ENCODE data around the gene RGS19.

The RGS19 gene

GRCh38 chr20:64062596-64063388 is 16.5 kb downstream of the RGS19 start, which contains the start of gene TCEA2:
Gene TCEA2, plus strand, starts transcription at chr20:64063198. Its CDS starts 115 bp downstream, at chr20:64063313.
- DNase-seq, result peak; percentile 94

- no peak for DNase-seq
Measured at GRCh38 chr20:64062276-64062595, 17.1 kb downstream of the RGS19 start.

- DNase-seq, result no peak
Measured at GRCh38 chr20:64058536-64058935, 20.8 kb downstream of the RGS19 start.

- peak; percentile 81 for DNase-seq
Measured at GRCh38 chr20:64057628-64058498, 21.5 kb downstream of the RGS19 start.

- no peak for DNase-seq
Measured at GRCh38 chr20:64056889-64057627, 22.3 kb downstream of the RGS19 start.

GRCh38 chr20:64056639-64056888 is 22.8 kb downstream of the RGS19 start:
- DNase-seq, result no peak

GRCh38 chr20:64055893-64056638 is 23.3 kb downstream of the RGS19 start:
- no peak for DNase-seq

- no peak for DNase-seq
Measured at GRCh38 chr20:64055396-64055892, 23.9 kb downstream of the RGS19 start.

GRCh38 chr20:64053841-64054661 is 25.3 kb downstream of the RGS19 start:
- DNase-seq, result no peak

GRCh38 chr20:64052987-64053840 is 26.1 kb downstream of the RGS19 start:
- DNase-seq, result no peak

- no peak for DNase-seq
Measured at GRCh38 chr20:64052326-64052722, 27.0 kb downstream of the RGS19 start.

- no peak for DNase-seq
Measured at GRCh38 chr20:64051561-64052325, 27.6 kb downstream of the RGS19 start.

- no peak for DNase-seq
Measured at GRCh38 chr20:64051033-64051452, 28.3 kb downstream of the RGS19 start.

- DNase-seq, result no peak
Measured at GRCh38 chr20:64050261-64051032, 28.9 kb downstream of the RGS19 start.

GRCh38 chr20:64049878-64050260 is 29.4 kb downstream of the RGS19 start:
- no peak for DNase-seq

GRCh38 chr20:64049060-64049877 is 30.0 kb downstream of the RGS19 start, which contains the start of gene SOX18:
Gene SOX18, minus strand, starts transcription at chr20:64049639. Its CDS starts 123 bp downstream, at chr20:64049516.
- peak; percentile 30 for DNase-seq

- DNase-seq, result no peak
Measured at GRCh38 chr20:64048402-64049044, 30.8 kb downstream of the RGS19 start.

Data from activated CD4-positive, alpha-beta T cell treated with anti-CD3 and anti-CD28 coated beads, Interleukin-2, amount 50 U/mL, for 1 hour (primary cell).